Measurements from ENCODE around the gene PTPRG. TPM values are rescaled to one million over a fixed set of nuclear protein-coding genes. Genes with fewer than 3 reads are reported as not detected.

The PTPRG gene
- total RNA-seq, 1 experiment from 2014 or later, result 69.3 TPM

GRCh38 chr3:61839256-61839655 lies 277.9 kb downstream of the PTPRG start:
- H3K4me2 ChIP-seq (ENCODE audit: insufficient read depth, insufficient read length, low read length), result no peak overlapping the region
- H3K79me1 ChIP-seq (ENCODE audit: insufficient read depth, low read depth, low read length, poor library complexity, severe bottlenecking), result peaks cover 3% of the 10 kb centered on the region
- no peak overlapping the region for H2BK12ac ChIP-seq (ENCODE audit: insufficient read length, low read depth, low read length)
- peaks cover 5 to 10% (median 7%) of the 10 kb centered on the region in 3 experiments; a peak in 5 of 7 replicates for H3K36me3 Mint-ChIP-seq (ENCODE audit: insufficient read depth in 1 of 3, low read depth in 3 of 3)
- no peaks in the 10 kb centered on the region; the same call in 1 of the 2 replicates for H3K4me1 ChIP-seq (ENCODE audit: insufficient read depth, low read length)
- WGBS (ENCODE audit: extremely low coverage, insufficient read length, low lambda C conversion rate), result no CpG with 5 or more reads among the region's 2 CpGs
- no peak overlapping the region for H3K4me3 Mint-ChIP-seq
- H2BK5ac ChIP-seq (ENCODE audit: insufficient read length, low read length), result no peak overlapping the region
- H3K23me2 ChIP-seq (ENCODE audit: insufficient read length, low read depth, low read length, poor library complexity, severe bottlenecking), result no peaks in the 10 kb centered on the region
- H2AFZ ChIP-seq (ENCODE audit: low read length), result no peak overlapping the region
- H3K27me3 ChIP-seq (ENCODE audit: insufficient read depth, low read length), result no peaks in the 10 kb centered on the region
- no peak overlapping the region for H2BK120ac ChIP-seq (ENCODE audit: low read depth, low read length, poor library complexity, severe bottlenecking)
- no peak overlapping the region for H4K8ac ChIP-seq (replicated peaks; ENCODE audit: insufficient read length, low read depth, low read length)
- H4K20me1 ChIP-seq (ENCODE audit: control insufficient read depth, insufficient read depth, insufficient read length), result no peaks in the 10 kb centered on the region
- no peaks in the 10 kb centered on the region for H3K9me3 ChIP-seq (ENCODE audit: control insufficient read depth, low read depth, low read length)
- peaks cover 6% of the 10 kb centered on the region; the same call in 1 of the 2 replicates for H3K79me2 ChIP-seq (ENCODE audit: insufficient read depth, low read length)
- no peaks in the 10 kb centered on the region for H3K27me3 Mint-ChIP-seq (ENCODE audit: low read depth)
- no peak overlapping the region for H2BK15ac ChIP-seq (ENCODE audit: low read depth, low read length)
- DNase-seq, result no peak
- no peak overlapping the region for H3T11ph ChIP-seq (ENCODE audit: low read length)
- no peak overlapping the region for H3K9ac ChIP-seq (ENCODE audit: extremely low read depth, insufficient read length, low read length)
- no peak overlapping the region for H4K5ac ChIP-seq (ENCODE audit: insufficient read length, low read depth, low read length)
- no peak overlapping the region for H4K91ac ChIP-seq (ENCODE audit: insufficient read length, low read depth, low read length)
- no peak overlapping the region for H3K14ac ChIP-seq (ENCODE audit: insufficient read depth, low read length)
- no peak overlapping the region for H3K23ac ChIP-seq (ENCODE audit: insufficient read length, low read depth, low read length)
- H3K27ac Mint-ChIP-seq, result no peak overlapping the region
- no peak overlapping the region for H2AK5ac ChIP-seq (ENCODE audit: insufficient read length, low read length)
- H2BK20ac ChIP-seq (ENCODE audit: low read depth, low read length, poor library complexity, severe bottlenecking), result no peak overlapping the region
- no peak overlapping the region for H3K4ac ChIP-seq (ENCODE audit: low read depth, low read length)
- TF ChIP-seq, protein P1, sequence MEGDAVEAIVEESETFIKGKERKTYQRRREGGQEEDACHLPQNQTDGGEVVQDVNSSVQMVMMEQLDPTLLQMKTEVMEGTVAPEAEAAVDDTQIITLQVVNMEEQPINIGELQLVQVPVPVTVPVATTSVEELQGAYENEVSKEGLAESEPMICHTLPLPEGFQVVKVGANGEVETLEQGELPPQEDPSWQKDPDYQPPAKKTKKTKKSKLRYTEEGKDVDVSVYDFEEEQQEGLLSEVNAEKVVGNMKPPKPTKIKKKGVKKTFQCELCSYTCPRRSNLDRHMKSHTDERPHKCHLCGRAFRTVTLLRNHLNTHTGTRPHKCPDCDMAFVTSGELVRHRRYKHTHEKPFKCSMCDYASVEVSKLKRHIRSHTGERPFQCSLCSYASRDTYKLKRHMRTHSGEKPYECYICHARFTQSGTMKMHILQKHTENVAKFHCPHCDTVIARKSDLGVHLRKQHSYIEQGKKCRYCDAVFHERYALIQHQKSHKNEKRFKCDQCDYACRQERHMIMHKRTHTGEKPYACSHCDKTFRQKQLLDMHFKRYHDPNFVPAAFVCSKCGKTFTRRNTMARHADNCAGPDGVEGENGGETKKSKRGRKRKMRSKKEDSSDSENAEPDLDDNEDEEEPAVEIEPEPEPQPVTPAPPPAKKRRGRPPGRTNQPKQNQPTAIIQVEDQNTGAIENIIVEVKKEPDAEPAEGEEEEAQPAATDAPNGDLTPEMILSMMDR (conservative IDR thresholded peaks at IDR 0.05), result no peak
- no peak overlapping the region for H3K27ac ChIP-seq (ENCODE audit: insufficient read length, low read depth, low read length)
- no peak overlapping the region for H3K18ac ChIP-seq (ENCODE audit: insufficient read length, low read depth, low read length)
- H3K4me1 Mint-ChIP-seq, result peaks cover 31 to 32% of the 10 kb centered on the region in 2 experiments
- H3K56ac ChIP-seq (ENCODE audit: insufficient read length, low read depth, low read length), result no peak overlapping the region
- H3K9me3 Mint-ChIP-seq, result no peaks in the 10 kb centered on the region
